ENCODE results near the gene XNDC1N.

DNA sequence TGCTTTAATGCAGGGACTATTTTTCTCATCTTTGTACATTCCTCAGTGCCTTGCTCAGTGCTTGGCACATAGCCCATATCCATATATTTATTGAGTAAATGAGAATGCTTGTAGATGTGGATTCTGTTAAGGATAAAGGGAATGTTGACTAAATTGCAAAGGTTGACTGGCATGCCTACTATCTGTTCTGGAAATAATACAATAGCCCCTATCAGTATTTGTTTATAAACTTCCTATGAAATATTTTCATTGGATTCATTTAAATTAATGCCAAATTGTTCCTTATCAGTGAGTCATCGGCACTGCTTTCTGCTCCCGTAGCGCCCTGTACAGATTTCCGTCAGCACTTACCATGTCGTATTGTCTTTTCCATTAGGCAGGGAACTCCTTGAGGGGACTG, 8.4 kb upstream of the XNDC1N start:
- TF ChIP-seq, protein P1, sequence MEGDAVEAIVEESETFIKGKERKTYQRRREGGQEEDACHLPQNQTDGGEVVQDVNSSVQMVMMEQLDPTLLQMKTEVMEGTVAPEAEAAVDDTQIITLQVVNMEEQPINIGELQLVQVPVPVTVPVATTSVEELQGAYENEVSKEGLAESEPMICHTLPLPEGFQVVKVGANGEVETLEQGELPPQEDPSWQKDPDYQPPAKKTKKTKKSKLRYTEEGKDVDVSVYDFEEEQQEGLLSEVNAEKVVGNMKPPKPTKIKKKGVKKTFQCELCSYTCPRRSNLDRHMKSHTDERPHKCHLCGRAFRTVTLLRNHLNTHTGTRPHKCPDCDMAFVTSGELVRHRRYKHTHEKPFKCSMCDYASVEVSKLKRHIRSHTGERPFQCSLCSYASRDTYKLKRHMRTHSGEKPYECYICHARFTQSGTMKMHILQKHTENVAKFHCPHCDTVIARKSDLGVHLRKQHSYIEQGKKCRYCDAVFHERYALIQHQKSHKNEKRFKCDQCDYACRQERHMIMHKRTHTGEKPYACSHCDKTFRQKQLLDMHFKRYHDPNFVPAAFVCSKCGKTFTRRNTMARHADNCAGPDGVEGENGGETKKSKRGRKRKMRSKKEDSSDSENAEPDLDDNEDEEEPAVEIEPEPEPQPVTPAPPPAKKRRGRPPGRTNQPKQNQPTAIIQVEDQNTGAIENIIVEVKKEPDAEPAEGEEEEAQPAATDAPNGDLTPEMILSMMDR (IDR thresholded peaks at IDR 0.05): no peak
- TF ChIP-seq POLR2A (IDR thresholded peaks at IDR 0.05) (no peak), POLR2AphosphoS5 (IDR thresholded peaks at IDR 0.05; ENCODE audit: insufficient read depth in 1 of 2, low read depth in 1 of 2) (no peak)
